ENCODE data around the gene FAM114A1.
A peak's percentile ranks its signal among the peaks of the same experiment; 100 is the strongest.

Gene FAM114A1

DNA sequence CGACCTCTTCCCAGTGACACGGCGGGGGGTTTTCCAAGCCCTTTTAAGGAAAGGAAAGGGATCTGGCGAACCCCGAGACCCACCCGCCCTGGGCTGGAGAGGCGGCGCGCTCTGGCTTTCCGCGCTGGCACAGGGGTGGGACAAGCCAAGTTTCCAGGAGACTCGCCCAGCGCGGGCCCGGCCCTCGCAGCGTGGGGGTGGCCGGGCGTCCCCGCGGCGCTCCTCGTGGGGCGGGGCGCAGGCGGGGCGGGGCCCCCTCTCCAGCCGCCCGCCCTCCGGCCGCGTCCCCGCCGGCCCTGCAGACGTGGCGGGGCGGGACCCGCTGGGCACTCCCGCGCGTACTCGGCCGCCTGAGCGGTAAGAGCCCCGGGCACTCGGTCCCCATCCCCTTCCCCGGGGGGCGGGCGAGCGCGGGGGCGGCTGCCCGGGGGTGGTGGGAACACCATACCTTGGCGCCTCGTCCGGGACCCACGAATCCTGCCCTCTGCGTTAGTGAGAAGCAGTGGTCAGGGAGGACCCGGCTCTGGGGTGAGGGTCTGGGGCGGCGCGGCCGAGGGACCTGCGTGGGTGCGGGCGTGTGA is at the start of gene FAM114A1:
Gene FAM114A1, plus strand, starts transcription at position 329 of the 581 bp plus-strand sequence. CDS start 10,273 bp downstream, outside the sequence.
- DNase-seq (ENCODE audit: low read depth, low spot score): no peak

DNA sequence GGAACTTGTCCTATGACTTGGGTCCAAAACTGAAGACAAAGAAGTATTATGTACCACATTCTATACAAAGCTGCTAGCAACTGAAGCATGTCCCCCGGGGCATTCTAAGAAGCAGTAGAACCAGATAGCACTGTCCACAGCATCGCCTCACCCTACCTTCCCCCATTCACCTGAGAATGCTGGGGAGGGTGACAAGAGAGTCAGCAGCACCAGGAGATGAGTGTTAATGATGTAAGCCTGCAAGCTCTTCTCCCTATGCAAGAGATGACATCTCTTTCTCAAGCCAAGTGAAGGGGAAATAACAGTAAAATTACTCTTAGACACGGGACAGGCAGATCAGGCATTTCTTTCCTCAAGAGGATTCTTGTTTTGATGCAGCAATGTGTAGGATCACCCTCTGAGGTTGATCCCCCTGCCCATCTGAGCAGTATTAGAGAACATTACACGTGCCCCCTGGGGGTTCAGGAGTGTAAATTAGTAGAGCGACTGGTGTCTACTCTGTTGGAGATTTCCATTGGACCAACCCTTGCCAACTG is 49.1 kb upstream of the FAM114A1 start:
- DNase-seq (ENCODE audit: low read depth, low spot score): no peak

DNA sequence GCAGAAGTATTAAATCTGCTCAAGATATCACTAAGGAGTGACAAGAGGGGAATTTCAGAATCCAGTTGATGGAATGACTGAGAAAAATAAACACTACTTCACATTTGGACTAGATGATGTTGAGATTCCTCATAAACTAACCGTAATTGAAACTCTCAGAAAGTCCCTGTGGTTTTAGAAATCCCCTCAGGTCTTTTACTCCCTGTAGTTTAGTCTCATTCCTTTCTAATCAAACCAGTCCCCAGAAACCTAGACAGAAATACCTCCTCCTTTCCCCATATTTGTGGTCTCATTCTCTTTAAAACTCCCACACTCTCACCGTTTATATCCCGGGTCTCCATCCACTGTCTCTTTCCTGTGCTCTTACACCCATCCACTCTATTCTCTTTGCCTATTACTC is 48.0 kb upstream of the FAM114A1 start:
- no peak for DNase-seq (ENCODE audit: low read depth, low spot score)

DNA sequence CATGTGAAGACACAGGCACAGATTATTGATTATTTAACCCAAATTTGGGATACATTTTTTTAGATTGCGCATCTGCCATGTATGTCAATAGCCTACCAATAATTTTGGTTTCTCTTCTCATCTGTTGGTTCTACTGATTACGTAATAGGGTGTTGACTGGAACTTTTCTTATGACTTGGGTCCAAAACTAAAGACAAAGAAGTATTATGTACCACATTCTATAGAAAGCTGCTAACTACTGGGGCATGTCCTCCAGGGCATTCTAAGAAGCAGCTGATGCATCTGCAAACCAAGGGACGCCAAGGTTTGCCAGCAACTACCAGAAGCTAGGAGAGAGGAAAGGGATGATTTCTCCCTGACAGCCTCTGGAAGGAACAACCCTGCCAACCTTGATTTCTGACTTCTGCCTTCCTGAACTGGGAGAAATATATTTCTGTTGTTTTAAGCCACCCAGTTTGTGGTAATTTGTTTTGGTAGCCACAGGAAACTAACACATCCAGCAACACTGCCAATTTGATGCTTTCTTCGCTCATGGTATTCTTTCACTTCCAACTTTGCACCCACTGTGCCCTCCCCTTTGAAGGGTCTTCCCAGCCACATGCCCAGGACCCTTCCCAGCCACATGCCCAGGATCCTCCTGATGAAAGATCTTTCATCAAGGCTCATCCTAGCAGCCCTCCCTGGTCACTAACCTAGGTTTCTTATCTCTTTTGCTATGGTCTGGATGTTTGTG is 47.1 kb upstream of the FAM114A1 start:
- DNase-seq (ENCODE audit: low read depth, low spot score): no peak

DNA sequence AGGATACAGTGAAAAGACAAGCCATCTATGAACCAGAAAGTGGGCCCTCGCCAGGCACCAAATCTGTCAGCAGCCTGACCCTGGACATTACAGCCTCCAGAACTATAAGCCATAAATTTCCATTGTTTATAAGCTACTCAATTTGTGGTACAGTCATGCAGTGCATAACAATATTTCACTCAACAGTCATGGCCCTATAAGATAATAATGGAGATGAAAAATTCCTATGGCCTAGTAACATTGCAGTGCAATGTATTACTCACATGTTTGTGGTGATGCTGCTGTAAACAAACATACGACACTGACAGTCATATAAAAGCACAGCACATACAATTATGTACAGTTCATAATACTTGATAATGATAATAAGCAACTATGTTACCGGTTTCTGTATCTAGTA is 45.9 kb upstream of the FAM114A1 start:
- no peak for DNase-seq (ENCODE audit: low read depth, low spot score)

DNA sequence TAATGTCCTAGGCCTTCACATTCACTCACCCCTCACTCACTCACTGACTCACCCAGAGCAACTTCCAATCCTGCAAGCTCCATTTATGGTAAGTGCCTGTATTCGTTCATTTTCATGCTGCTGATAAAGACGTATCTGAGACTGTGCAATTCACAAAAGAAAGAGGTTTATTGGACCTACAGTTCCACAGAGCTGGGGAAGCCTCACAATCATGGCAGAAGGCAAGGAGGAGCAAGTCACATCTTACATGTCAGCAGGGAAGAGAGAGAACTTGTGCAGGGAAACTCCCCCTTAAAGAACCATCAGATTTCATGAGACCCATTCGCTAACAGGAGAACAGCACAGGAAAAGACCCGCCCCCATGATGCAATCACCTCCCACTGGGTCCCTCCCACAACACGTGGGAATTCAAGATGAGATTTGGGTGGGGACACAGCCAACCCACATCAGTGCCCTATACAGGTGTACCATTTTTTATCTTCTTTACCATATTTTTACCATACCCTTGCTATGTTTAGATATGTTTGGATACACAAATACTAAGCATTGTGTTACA is 44.8 kb upstream of the FAM114A1 start:
- no peak for DNase-seq (ENCODE audit: low read depth, low spot score)

DNA sequence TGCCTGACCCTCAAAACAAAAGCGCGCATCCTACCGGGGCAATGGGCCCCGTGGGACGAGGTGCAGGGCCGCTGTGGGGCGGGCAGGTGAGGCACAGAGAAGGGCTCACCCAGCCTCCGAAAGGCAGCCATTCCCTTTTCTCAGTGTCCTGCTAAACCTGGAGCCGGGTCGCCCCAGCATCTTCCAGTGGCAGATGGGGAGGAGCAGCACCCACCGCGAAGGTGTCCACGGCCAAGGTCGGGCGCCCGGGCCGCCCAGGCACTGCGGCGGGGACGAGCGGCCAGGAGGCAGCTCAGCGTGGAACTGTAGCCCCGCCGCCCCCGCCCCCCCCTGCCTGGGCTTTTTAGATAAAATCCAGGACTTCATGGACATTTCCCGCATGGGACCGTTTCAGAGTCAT is 43.8 kb upstream of the FAM114A1 start:
- DNase-seq (ENCODE audit: low read depth, low spot score): no peak

DNA sequence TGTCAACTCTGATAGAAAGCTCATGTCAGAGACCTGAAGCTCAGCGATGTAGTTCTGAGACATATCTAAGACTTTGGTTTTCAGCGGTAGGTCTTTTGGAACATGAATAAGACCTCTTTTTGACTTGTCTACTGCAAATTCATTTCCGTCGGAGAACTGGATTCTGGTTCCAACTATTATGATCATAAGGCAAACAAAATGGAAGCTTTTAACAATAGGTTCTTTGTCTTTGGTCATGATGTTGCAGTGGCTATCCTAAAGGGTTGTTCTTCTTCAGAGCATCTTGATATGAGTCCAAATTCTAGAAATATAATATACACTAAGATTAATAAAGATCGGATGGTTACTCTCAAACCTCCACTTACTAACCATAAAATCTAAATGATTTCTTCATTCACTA is 38.4 kb upstream of the FAM114A1 start:
- DNase-seq (ENCODE audit: low read depth, low spot score): no peak

DNA sequence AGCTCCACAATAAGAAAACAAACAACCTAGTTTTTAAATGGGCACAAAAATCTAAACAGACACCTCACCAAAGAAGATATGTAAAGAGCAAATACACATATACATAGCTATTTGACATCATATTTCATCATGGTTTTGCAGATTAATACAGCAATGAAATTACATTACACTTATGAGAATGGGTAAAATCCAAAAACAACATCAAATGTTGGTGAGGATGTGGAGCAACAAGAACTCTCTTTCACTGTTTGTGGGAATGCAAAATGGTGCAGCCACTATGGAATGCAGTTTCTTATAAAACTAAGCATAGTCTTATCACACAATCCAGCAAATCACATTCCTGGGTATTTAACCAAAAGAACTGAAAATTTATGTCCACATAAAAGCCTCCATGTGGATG is 36.0 kb upstream of the FAM114A1 start:
- no peak for DNase-seq (ENCODE audit: low read depth, low spot score)

DNA sequence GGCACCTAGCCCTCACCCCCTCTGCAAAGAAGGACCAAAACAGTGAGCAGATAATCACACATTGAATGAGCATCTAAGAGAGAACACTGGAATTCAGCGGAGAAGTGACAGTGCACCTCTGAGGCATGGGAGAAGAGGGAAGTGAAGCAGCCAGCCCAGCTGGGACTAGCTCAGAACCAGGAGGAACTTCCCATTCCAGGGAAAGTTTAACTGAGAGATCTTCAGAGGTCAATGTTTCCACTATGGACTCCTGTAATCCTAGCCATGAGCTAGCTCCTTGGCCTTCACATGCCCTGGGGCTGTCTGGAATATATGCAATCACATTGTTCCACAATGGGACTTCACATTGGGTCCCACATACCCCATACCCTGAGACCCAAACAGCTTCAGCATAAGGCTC is 35.4 kb upstream of the FAM114A1 start:
- no peak for DNase-seq (ENCODE audit: low read depth, low spot score)

DNA sequence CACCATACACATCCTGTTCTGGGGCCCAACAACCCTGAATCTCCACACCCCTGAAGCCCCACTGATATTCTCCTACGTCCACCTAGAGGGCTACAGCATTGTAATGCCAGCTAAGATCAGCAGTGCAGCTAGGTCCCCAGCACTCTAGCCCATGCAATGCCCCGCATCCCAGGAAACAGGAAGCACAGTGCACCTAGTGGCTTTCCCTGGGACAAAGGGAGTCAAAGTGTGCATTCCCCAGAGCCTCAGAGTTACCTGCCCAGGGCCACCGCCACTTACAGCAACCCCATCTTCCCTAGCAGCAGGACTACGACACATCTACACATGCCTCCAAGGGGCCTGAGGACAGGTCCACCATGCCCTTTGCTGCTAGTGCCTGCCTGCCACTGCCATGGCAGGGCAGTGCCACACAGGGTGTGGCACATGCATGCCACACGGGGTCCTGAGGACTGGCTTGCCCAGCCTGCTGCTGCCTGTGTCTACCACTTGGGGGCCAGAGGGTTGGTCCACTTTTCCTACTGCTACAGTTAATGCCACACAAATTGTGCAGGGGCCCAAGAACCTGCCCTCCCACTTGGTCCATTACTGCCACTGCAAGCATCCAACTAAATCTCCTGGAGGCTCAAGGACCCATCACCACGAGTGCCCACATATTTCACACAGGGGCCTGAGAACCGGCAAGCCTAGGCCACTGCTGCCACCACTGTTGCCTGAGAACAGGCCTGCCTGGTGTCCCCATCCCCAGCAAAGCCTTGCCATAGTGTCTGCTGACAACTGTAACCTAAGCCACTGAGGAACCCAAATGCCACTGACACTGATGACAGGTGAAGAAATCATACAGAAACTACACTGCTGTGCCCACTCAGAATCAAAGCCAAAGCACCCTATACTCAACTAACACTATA is 34.7 kb upstream of the FAM114A1 start:
- DNase-seq (ENCODE audit: low read depth, low spot score): no peak

DNA sequence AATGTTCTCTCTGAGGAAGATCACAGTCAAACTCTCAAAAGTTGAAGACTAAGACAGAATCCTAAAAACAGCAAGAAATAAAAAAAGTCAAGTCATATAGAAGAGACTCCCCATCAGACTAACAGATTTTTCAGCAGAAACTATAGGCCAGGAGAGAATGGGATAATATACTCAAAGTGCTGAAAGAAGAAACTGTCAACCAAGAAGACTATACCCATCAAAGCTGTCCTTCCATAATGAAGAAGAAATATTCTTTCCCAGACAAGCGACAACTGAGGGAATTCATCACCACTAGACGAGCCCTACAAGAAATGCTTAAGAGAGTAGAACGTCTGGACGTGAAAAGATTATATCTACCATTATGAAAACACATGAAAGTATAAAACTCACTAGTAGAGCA is 33.0 kb upstream of the FAM114A1 start:
- no peak for DNase-seq (ENCODE audit: low read depth, low spot score)

DNA sequence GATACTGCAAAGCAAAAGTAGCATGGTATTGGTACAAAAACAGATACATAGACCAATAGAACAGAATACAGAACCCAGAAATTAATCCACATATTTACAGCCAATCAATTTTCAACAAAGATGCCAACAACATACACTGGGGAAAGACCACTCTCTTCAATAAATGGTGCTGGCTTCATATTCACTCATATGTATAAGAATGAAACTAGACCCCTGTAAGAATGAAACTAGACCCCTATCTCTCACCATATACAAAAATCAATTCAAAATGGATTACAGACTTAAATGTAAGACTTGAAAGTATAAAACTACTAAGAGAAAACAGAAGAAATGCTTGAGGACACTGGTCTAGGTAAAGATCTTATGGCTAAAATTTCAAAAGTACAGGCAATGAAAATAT is 30.3 kb upstream of the FAM114A1 start:
- no peak for DNase-seq (ENCODE audit: low read depth, low spot score)

DNA sequence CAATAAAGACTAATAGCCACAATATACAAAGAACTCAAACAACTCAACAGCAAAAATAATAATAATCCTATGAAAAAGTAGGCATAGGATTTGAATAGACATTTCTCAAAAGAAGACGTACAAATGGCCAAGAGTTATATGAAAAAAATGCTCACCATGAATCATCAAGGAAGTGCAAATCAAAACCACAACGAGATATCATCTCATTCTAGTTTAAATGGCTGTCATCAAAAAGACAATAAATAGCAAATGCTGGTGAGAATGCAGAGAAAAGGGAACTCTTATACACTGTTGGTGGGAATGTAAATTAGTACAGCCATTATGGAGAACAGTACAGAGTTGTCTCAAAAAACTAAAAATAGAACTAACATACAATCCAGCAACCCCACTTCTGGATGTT is 29.8 kb upstream of the FAM114A1 start:
- DNase-seq (ENCODE audit: low read depth, low spot score): no peak

DNA sequence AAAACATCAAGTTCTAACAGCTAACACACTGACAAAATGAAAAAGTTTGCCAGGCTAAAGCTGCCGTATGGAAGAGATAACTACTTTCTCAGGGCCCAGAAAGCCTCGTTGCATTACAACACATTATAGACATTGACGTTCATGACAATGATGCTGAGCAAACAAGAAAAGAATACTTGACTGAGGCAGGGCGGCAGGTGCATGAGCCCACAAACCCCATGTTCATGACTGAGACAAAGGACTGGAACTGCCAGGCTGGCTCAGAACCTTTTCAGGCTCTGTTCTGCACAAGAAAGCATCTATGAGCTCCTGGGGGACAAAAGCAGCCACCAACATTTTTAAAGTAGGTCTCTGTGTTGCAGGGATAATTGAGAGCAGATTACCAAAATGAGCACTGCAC is 24.6 kb upstream of the FAM114A1 start:
- DNase-seq (ENCODE audit: low read depth, low spot score): no peak

DNA sequence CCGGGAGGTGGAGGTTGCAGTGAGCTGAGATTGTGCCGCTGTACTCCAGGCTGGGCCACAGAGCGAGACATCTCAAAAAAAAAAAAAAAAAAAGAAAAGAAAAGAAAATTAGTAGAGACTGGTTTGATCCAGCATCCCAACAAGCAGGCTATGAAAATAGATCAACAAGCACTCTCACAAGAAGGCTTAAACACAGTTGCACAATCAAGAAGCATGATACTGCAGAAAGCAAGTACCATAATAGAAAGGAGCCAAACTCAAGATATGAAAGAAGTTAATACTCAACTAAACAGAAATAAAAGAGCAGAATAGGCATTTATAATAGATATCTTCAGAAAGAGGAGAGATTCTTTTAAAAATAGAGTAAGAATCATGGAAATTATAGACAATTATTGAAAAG is 21.6 kb upstream of the FAM114A1 start:
- no peak for DNase-seq (ENCODE audit: low read depth, low spot score)

DNA sequence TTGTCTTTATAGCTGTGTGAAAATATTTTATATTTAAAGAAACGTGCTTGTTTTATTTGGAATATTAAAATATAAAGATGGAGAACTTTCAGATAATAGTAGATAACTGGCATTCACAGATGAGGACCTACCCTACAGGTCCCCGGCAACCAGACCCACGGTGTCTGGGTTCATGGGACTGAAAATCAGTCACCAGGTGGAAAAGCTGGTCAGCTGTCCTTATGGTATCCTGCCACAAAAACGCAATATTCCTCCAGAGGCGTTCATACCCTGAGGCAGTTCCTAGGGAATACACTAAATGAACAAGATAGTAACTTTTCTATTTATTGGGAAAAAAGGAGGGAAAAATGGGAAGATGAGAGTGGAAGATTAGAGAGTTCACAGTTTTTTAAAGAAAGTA is 12.1 kb upstream of the FAM114A1 start:
- DNase-seq (ENCODE audit: low read depth, low spot score): no peak

DNA sequence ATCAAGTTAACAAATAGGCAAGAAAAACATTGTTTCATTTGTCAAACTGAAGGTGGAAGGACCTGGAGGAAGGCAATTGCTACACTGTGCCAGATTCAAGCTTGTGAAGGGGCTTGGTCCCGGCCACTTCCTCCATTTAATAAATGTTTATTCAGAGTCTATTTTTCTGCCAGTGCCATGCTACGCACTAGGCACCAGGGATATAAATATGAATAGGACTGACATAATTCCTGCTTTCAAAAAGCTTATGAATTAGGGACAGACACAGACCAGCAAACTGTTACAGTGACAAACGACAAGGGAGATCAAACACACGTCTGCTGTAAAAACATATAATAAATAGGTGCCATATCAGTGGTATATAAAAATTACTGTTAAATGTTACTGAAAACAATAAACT is 11.6 kb upstream of the FAM114A1 start:
- DNase-seq (ENCODE audit: low read depth, low spot score): no peak

DNA sequence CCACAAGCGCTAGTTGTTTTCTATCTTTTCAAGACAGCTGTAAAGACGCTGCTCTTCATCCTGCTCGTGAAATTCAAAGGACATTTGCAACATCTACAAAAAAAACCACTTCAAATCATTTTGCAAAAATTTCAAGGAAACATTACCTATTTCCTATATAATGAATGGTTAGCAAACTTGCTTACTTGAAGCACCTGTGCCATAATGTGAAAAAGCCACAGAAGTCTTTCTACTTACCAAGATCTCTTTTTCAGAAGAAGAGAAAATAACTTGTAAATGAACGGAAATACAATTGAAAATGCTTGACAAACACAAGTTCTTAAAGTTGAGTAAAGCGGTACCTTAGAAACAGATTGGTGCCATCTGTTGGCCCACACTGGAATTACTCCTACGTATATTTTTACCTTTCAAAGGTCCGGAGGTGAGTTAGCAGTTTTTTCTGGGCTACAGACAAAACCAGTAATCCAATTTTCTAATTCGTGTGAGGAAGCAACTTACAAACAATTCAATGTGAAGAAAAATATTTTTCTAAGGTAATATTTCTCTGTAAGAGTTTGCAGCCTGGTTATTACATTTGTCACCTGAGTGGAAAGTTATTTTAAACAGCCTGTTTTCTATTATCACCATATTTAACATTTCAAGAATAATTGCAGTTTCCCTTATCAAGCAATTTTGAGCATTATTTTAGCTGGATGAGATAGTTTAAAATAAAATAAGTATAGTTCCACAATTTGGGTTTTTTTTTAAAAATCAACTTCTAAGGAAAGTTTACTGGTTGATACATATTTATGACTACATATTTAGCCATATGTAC is 10.9 kb upstream of the FAM114A1 start, which contains the start of gene TLR6:
Gene TLR6, minus strand, starts transcription at position 294 of the 814 bp plus-strand sequence. CDS start 27,344 bp downstream, outside the sequence.
- peak; percentile 27 for DNase-seq (ENCODE audit: low read depth, low spot score)

DNA sequence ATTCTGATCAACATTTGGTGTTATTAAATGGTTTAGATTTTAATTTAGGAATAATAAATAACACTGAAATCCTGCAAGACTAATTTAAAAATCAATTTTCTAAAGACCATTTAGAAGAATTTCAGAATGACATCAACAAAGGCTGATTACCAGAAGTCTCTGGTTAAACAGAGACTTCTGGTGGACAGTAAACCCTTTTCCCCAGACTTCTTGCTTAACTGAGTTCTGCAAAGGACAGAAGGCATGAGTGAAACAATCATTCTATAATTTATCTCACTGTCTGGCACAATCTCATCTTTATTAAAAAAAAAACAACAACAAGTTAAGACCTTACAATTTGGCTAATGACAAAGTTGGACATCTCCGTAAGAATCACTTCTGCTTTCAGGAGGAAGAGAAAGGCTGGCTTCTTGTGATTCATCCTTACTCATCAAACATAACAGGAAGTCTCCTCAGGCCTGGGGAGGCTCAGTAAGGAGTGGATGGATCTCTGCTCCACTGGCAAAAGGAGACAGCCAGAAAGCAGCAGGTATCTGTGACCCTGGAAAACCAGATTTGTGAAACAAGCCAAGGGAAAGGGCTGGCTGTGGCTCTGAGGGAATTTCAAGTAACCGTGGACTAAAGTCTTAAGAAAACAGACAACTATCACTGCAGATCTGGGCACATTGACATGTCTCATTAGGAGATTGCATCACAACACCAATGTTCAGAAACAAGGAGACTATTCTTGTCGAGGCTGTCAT is 10.1 kb upstream of the FAM114A1 start:
- no peak for DNase-seq (ENCODE audit: low read depth, low spot score)
